Endothelial cell of umbilical vein (primary cell): ENCODE data around the gene ULK1.

Experiments used
- CTCF ChIP-seq, 2 donors: IDR thresholded peaks; 1 replicate in 1 of 2; 2 replicates in 1 of 2; pipeline ENCODE4 v1.5.1; 2011; ENCODE audit warnings: low read length in 2 of 2, mild to moderate bottlenecking in 2 of 2, moderate library complexity in 2 of 2, control low read depth in 1 of 2, inconsistent platforms in 1 of 2, low read depth in 1 of 2; ENCODE audit not compliant: insufficient read depth in 1 of 2; ENCODE audit errors: extremely low read depth in 1 of 2
- MYC ChIP-seq: IDR thresholded peaks from one replicate; pipeline ENCODE4 v1.6.1; 2011; ENCODE audit warnings: mild to moderate bottlenecking, low read depth, low read length
- POLR2A ChIP-seq: IDR thresholded peaks from 2 replicates; pipeline ENCODE4 v1.6.1; 2012; ENCODE audit warnings: low read depth, mild to moderate bottlenecking, control low read depth, low read length
- POLR2AphosphoS5 ChIP-seq: IDR thresholded peaks from 2 replicates; pipeline ENCODE4 v1.6.1; 2012; ENCODE audit warnings: low read depth, mild to moderate bottlenecking, control low read depth, low read length, moderate library complexity; ENCODE audit not compliant: insufficient read depth

- TF ChIP-seq CTCF (IDR thresholded peaks at IDR 0.05; ENCODE audit: extremely low read depth in 1 of 2, insufficient read depth in 1 of 2, low read depth in 1 of 2, low read length in 2 of 2) = no peak
- no peak for TF ChIP-seq POLR2AphosphoS5
- no peak for TF ChIP-seq POLR2A
- TF ChIP-seq MYC = no peak
These were observed 67.6 kb downstream of the ULK1 start for GRCh38 chr12:131962069-131962468.
